Rectal smooth muscle tissue (tissue), 1 donor: ENCODE data around the gene CCDC88B.
A peak's percentile ranks its signal among the peaks of the same experiment; 100 is the strongest.

Experiments
- H3K27ac ChIP-seq: one replicate; pipeline ENCODE4 v1.7.0; 2013; ENCODE audit warnings: low read depth, low read length, inconsistent platforms
- H3K27me3 ChIP-seq: one replicate; pipeline ENCODE4 v1.7.0; 2013; ENCODE audit warnings: low read length; ENCODE audit not compliant: control insufficient read depth, insufficient read depth
- H3K36me3 ChIP-seq: one replicate; pipeline ENCODE4 v1.7.0; 2013; ENCODE audit warnings: low read length; ENCODE audit not compliant: control insufficient read depth, insufficient read depth
- H3K4me1 ChIP-seq: one replicate; pipeline ENCODE4 v1.7.0; 2013; ENCODE audit warnings: low read length; ENCODE audit not compliant: control insufficient read depth, insufficient read depth
- H3K4me3 ChIP-seq: one replicate; pipeline ENCODE4 v1.7.0; 2013; ENCODE audit warnings: low read length
- H3K9ac ChIP-seq: one replicate; pipeline ENCODE4 v1.7.0; 2013; ENCODE audit warnings: low read length

The CCDC88B gene

GRCh38 chr11:64297699-64298358 lies 42.2 kb upstream of the CCDC88B start:
- Histone ChIP-seq H3K4me3 (no peak overlapping the region), H3K27ac (no peak overlapping the region), H3K27me3 (peaks cover 49% of the 10 kb centered on the region), H3K9ac (no peak overlapping the region), H3K4me1 (peaks cover 5% of the 10 kb centered on the region), H3K36me3 (no peaks in the 10 kb centered on the region)

DNA sequence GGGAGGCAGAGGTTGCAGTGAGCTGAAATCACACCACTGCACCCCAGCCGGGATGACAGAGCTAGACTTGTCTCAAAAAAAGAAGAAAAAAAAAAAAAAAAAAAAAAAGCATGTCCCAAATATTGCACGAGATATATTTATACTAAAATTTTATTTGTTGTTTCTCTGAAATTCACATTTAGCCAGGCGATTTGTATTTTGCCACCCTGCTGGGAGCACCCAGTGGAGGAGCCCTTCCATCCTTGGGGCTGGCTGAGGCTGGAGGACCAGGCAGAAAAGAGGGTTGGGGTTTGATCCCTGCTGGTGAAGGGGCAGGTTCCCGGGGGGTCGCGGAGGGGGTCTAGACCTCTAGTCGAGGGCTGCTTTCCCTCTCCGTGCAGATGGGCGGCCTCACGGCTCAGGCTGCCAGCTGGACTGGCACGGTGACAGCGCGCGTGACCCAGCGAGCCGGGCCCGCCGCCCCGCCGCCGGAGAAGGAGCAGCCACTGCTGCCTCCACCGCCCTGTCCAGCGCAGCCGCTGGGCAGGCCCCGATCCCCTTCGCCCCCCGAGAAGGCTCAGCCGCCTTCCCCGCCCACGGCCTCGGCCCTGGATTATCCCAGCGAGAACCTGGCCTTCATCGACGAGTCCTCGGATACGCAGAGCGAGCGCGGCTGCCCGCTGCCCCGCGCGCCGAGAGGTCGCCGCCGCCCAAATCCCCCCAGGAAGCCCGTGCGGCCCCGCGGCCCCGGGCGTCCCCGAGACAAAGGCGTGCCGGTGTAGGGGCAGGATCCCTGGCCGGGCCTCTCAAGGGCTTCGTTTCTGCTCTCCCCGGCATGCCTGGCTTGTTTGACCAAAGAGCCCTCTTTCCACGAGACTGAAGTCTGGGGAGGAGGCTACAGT lies 40.8 kb upstream of the CCDC88B start:
- H3K4me1 ChIP-seq = peaks cover 10% of the 10 kb centered on the region
- peak overlapping the region; percentile 52 for H3K4me3 ChIP-seq
- no peaks in the 10 kb centered on the region for H3K36me3 ChIP-seq
- H3K27ac ChIP-seq = no peak overlapping the region
- peaks cover 42% of the 10 kb centered on the region for H3K27me3 ChIP-seq
- H3K9ac ChIP-seq = no peak overlapping the region

GRCh38 chr11:64299847-64300648 lies 40.0 kb upstream of the CCDC88B start, which contains the start of gene CATSPERZ:
CATSPERZ (plus strand) TSS chr11:64300358; CDS start chr11:64300411, 53 bp downstream.
- Histone ChIP-seq H3K27me3 (peaks cover 42% of the 10 kb centered on the region), H3K9ac (no peak within 1 kb of the TSS), H3K36me3 (no peaks in the 10 kb centered on the region), H3K27ac (no peak within 1 kb of the TSS), H3K4me3 (peak within 1 kb of the TSS; percentile 52), H3K4me1 (peaks cover 11% of the 10 kb centered on the region)

GRCh38 chr11:64303109-64304031 lies 36.6 kb upstream of the CCDC88B start:
- Histone ChIP-seq H3K27ac (peak overlapping the region; percentile 99), H3K27me3 (peaks cover 19% of the 10 kb centered on the region), H3K36me3 (no peaks in the 10 kb centered on the region), H3K4me1 (peaks cover 11% of the 10 kb centered on the region), H3K9ac (peak overlapping the region; percentile 11), H3K4me3 (peak overlapping the region; percentile 86)

GRCh38 chr11:64304032-64304315 lies 36.0 kb upstream of the CCDC88B start:
- H3K36me3 ChIP-seq = no peaks in the 10 kb centered on the region
- H3K4me1 ChIP-seq = peaks cover 11% of the 10 kb centered on the region
- H3K9ac ChIP-seq = peak overlapping the region; percentile 11
- peaks cover 18% of the 10 kb centered on the region for H3K27me3 ChIP-seq
- peak overlapping the region; percentile 99 for H3K27ac ChIP-seq
- peak overlapping the region; percentile 86 for H3K4me3 ChIP-seq

DNA sequence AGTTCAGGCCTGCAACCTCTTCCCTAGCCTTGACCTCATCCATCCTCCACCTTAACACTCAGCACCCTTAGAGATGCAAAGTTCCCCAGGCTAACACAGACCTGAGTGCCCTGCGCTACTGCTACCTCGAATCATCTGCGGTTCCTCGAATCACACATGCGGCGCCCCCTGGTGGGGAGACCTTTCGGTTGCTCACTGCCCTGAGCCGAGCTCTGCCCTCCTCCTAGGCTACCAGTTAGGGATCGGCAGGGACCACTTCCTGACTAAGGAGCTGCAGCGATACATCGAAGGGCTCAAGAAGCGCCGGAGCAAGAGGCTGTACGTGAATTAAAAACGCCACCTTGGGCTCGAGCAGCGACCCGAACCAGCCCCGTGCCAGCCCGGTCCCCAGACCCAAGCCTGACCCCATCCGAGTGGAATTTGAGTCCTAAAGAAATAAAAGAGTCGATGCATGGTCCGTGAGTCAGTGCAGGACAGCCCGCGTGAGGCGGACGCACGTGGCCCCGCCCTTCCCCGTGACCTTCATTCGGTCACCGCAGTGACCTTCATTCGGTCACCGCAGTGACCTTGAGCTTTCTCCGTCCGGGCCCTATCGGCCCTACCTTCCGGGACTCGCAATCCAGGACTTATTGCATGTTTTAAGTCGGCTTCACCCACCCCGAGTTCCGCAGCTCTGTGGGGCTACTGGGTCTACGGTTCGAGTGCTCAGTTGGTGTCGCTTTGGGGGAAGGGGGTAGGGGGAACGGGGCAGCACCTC lies 35.5 kb upstream of the CCDC88B start:
- peaks cover 17% of the 10 kb centered on the region for H3K27me3 ChIP-seq
- H3K36me3 ChIP-seq = no peaks in the 10 kb centered on the region
- H3K4me3 ChIP-seq = peak overlapping the region; percentile 86
- peak overlapping the region; percentile 99 for H3K27ac ChIP-seq
- H3K9ac ChIP-seq = peak overlapping the region; percentile 66
- H3K4me1 ChIP-seq = peaks cover 8% of the 10 kb centered on the region

DNA sequence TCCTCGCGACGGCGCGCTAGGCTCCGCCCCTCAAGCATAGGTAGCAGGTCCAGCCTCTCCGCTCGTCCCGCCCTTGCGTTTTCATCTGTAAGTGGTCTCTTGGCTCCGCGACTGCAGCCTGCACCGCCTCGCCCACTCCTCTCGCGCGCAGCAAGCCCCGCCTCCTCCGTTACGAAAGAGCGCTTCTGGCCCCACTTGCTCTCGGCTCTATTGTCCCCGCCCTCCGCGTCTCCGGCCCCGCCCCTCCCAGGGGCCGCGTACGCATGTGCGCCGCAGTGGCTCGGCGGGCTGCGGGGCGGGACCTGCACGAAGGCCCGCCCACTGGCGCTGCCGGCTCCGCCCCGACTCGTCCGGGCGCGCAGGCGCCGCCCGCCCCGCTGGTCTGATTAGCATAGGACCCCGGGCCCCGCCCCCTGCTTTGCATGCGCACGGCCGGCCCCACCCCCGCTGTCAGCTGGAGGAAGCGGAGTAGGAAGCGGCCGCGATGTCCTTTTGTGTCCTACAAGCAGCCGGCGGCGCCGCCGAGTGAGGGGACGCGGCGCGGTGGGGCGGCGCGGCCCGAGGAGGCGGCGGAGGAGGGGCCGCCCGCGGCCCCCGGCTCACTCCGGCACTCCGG lies 34.8 kb upstream of the CCDC88B start, which contains the start of gene ESRRA:
TSS of gene ESRRA (plus strand) at position 450 of the 616 bp plus-strand sequence. CDS start 1,656 bp downstream, outside the sequence.
- H3K4me1 ChIP-seq = peaks cover 8% of the 10 kb centered on the region
- peaks cover 10% of the 10 kb centered on the region for H3K27me3 ChIP-seq
- H3K4me3 ChIP-seq = peak within 1 kb of the TSS; percentile 86
- peak within 1 kb of the TSS; percentile 85 for H3K9ac ChIP-seq
- H3K27ac ChIP-seq = peak within 1 kb of the TSS; percentile 99
- H3K36me3 ChIP-seq = no peaks in the 10 kb centered on the region

DNA sequence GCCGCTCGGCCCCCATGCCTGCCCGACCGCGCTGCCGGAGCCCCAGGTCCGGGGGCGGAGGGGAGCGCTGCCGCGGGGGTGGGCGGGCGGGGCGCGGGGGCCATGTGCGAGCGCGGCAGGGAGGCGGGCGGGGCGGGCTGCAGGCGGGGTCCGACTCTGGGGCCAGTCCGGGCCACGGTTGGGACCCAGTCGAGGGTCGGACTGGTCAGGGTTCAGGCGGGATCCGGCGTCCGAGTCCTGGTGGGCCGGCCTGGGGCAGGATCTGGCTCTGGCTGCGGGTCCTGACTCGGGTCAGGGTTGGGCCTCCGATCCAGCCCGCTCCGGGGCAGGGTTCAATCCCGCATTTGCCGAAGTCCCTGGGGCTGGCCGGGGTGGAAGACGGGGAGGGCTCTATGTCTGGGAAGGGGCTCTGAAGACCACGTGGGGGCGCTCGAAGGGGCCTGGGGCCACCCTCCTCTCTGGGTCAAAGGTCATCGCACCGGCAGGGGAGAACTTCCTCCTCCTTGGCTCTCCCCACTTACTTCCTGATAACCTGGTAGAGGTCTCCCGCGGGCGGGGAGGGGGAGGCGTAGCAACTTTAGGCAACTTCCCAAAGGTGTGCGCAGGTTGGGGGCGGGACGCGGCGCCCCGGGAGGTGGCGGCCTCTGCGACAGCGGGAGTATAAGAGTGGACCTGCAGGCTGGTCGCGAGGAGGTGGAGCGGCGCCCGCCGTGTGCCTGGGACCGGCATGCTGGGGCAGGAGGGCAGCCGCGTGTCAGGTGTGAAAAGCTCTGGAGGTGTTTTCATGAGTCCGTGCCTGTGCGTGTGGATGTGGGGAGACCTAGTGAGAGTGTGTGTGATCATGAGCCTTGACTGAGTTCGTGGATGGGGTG lies 34.1 kb upstream of the CCDC88B start:
- peaks cover 2% of the 10 kb centered on the region for H3K27me3 ChIP-seq
- H3K4me1 ChIP-seq = peaks cover 6% of the 10 kb centered on the region
- H3K4me3 ChIP-seq = peak overlapping the region; percentile 86
- no peaks in the 10 kb centered on the region for H3K36me3 ChIP-seq
- peak overlapping the region; percentile 79 for H3K27ac ChIP-seq
- peak overlapping the region; percentile 85 for H3K9ac ChIP-seq

DNA sequence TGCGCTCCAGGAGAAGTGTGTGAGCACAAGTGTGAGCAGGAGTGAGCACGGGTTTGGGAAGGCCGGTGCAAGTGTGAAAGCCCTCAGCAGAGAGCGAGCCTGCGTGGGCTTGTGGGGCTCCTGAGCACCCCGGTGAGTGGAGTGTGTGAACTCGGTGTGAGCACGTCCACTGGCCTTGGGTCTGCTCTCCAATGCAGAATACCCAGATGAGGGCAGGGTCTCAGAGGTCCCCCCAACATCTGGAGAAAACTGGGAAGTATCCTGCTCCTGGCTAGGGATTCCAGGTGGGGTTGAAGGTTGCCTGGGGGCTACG lies 33.5 kb upstream of the CCDC88B start:
- Histone ChIP-seq H3K27ac (peak overlapping the region; percentile 79), H3K4me3 (peak overlapping the region; percentile 86), H3K27me3 (peaks cover 2% of the 10 kb centered on the region), H3K36me3 (no peaks in the 10 kb centered on the region), H3K4me1 (peaks cover 6% of the 10 kb centered on the region), H3K9ac (peak overlapping the region; percentile 19)

DNA sequence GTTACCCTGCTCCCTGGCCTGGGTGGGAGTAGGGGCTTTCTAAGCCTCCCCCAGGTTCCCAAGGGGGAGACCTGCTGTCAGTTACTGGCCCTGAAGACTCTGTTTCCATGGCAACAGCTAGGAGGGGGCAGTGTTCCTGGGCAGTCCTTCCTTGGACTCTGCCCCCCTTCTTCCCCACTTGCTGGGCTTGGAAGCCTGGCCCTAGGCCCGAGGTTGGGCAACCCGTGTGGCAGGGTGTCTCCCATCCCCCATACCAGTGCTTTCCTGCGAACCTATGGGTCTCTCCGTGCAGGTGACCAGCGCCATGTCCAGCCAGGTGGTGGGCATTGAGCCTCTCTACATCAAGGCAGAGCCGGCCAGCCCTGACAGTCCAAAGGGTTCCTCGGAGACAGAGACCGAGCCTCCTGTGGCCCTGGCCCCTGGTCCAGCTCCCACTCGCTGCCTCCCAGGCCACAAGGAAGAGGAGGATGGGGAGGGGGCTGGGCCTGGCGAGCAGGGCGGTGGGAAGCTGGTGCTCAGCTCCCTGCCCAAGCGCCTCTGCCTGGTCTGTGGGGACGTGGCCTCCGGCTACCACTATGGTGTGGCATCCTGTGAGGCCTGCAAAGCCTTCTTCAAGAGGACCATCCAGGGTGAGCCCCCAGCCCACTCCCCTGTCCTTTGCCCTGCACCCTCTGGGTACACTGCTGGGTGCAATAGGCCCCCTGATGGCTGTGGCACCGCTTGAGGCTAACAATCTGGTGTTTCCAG lies 33.0 kb upstream of the CCDC88B start:
- H3K9ac ChIP-seq = no peak overlapping the region
- no peaks in the 10 kb centered on the region for H3K36me3 ChIP-seq
- H3K4me1 ChIP-seq = peaks cover 6% of the 10 kb centered on the region
- no peak overlapping the region for H3K27ac ChIP-seq
- peak overlapping the region; percentile 86 for H3K4me3 ChIP-seq
- no peaks in the 10 kb centered on the region for H3K27me3 ChIP-seq
